Raji (cell line): Measurements from ENCODE around the gene TES.

ENCODE experiments used
- POLR2A ChIP-seq: IDR thresholded peaks from 2 replicates; pipeline ENCODE4 v1.6.1; 2011; ENCODE audit warnings: low read depth, low read length, control low read depth; ENCODE audit not compliant: insufficient read depth

Gene TES

DNA sequence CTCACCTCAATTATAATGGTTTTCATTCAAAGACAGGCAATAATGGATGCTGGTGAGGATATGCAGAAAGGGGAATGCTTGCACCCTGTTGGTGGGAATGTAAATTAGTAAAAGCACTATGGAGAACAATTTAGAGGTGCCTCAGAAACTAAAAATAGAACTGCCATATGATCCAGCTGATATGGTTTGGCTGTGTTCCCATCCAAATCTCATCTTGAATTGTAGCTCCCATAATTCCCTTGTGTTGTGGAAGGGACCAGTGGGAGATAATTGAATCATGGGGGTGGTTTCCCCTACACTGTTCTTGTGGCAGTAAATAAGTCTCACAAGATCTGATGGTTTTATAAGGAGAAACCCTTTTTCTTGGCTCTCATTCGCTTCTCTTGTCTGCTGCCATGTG lies 87.7 kb downstream of the TES start:
- no peak for TF ChIP-seq POLR2A

DNA sequence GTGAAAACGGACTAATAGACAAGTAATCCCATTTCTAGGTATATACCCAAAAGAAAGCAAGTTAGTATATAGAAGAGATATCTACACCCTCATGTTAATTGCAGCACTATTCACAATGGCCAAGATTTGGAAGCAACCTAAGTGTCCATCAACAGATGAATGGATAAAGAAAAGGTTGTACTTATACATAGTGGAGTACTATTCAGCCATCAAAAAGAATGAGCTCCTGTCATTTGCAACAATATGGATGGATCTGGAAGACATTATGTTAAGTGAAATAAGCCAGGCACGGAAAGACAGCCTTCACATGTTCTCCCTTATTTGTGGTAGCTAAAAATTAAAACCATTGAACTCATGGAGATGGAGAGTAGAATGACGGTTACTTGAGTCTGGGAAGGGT lies 88.2 kb downstream of the TES start:
- no peak for TF ChIP-seq POLR2A

DNA sequence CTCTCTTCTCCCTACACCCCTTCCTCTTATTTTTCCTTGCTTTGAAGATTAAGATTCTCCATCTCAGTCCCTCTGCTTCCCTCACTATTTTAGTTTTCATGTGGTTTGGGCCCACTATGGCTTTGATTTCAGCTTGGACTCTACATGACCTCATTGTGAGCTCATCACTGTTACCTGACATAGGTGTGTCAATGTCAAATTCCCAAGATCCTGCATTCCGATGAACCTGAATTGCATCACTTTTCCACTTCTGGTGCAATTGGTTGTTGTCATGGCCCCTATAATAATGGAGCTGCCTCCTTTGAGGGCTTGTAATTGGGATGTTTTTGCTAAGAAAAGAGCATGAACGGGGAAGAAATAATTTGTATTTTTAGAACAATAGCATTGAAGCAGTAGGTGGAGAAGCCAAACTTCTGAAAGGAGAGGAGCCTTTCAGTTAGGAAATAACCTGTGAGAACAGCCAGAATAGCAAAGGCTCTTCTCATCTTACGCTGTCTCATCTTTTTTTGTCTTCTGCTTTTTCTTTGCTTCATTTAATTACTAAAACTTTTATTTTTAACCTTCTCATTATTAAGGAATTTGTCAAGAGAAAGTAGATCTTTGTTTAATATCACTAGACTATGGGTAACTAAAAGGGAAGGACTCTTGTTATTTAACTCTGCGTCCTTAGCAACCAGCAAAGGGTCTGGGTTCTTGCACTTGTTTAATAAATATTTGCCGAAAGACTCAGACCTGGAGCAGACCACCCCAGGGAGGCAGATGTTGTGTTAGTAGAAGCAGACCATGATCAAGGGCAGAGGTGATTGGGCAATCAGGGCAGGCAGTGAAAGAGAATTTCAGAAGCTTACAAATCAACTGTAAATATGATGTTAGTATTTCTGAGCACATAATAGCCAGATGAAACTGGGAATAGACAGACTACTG lies 95.4 kb downstream of the TES start:
- TF ChIP-seq POLR2A, result no peak

DNA sequence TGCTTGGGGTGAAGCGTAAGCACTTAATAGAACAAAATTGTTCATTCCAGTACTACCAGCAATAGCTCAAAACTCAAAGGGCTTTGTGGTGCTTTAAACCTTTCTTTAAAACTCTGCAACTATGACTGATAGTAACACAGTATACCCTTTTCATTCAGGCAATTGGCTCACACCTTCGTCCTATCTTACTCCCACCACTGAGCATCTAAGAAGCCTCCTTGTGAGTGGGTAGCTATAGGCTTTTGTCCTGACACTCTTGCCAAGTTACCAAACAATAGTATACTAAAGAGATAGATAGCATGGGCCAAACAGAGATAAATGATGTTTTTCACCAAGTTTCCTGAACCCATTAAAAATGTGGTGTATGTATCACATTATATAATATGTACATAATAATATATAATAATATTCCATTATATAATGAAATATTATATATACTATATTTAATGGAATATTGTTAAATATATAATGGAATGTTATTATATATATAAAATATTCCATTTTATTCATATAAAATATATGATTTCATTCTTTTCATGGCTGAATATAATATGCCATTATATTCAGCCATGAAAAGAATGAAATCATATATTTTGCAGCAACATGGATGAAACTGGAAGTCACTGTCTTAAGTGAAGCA lies 96.2 kb downstream of the TES start:
- TF ChIP-seq POLR2A, result no peak

DNA sequence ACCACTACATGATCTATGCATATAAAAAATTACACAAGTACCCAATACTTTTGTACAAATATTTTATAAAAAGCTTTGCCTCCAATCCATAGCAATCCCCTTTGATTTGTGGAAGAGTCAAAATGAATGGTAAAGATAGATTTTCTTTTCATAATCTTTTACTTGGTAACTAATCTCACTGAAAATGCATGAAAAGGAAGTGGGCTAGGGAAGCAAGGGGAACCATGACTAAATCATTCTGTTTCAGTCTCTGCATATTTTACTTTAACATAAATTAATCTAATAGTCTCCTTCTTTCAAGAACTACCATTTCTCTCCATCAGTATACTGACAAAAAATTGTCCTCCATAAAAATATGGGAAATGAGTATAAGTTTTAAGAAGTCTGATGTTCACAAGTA lies 96.9 kb downstream of the TES start:
- TF ChIP-seq POLR2A, result no peak
